Activated CD4-positive, alpha-beta T cell treated with anti-CD3 and anti-CD28 coated beads for 1 hour (primary cell): ENCODE data around the gene HSFX1.
"Not testable (repeated sequence)": the region's sequence is repeated elsewhere in the genome, so short reads cannot be mapped to it uniquely, and the experiment has no call there.

Source experiments
- DNase-seq: peaks from one replicate; pipeline ENCODE4 v3.0.0-alpha.2; 2020

Gene HSFX1

DNA sequence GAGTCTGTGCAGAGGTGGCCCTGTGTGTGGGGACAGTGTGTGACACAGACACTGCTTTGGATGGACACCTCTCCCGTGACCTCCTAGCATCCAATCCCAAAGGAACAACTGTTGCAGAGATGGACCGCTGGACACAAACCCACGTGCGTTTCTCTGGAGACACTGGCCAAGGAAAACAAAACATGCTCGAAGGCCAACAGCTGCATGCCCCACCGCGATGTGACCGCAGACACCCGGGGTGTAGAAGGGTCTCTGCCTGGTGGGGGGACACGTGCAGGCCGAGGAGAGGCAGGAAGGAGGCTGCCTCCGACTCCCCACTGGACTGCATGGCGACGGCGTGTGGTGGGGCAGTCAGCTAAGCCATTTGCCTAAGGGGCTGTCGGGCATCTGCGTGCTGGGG lies at the start of gene HSFX1:
HSFX1 (plus strand) TSS at position 301 of the 400 bp plus-strand sequence. CDS start 614 bp downstream, outside the sequence.
- not testable (repeated sequence) for DNase-seq

GRCh38 chrX:149727308-149727707 lies 46.6 kb upstream of the HSFX1 start:
- DNase-seq = not testable (repeated sequence)

DNA sequence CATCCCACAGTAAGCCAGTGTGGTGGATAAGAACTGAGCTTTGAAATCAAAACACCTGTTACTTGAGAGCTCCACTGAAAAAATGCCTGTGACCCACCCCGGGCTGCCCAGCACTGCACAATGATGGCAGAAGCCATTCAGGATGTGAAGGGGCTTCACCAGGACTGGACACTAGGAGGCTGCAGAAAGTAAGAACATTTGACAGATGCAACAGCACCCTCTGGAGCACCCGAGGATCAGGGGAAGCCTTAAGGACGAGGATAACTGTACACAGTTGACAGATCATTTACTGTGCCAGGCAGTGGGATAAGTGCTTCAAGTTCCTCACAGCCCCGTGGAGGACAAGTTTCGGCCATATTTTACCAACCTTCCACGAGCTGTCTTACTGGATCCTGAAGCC lies 31.6 kb upstream of the HSFX1 start:
- DNase-seq = not testable (repeated sequence)

DNA sequence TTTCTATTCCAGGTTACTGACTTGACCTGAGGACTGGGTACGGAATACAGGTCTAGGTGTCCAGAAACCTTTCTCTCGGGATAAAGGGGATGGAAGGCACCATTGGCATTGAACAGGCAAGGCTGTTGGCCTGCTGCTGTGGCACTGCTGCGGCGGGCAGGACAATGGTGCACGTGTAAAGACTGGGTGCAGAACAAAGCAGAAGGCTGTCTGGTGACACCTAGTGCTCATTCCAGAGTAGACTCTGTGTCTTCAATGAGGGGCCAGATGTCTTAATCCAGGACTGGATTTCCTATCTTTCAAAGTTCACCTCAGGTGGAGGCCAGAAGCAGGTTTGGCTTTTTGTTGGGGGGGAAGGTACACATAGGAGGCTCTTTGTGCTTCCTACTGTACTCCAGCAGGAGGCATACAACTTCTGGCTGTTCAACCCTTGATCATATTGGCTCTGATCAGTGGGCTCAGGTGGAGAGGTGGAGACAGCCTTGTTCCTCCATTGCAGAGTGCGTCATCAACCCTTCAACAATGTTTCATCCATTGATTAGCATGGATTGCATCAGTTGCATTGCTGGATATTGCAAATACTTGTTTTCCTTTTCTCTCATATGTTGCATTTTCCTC lies 27.4 kb upstream of the HSFX1 start:
- DNase-seq = not testable (repeated sequence)

DNA sequence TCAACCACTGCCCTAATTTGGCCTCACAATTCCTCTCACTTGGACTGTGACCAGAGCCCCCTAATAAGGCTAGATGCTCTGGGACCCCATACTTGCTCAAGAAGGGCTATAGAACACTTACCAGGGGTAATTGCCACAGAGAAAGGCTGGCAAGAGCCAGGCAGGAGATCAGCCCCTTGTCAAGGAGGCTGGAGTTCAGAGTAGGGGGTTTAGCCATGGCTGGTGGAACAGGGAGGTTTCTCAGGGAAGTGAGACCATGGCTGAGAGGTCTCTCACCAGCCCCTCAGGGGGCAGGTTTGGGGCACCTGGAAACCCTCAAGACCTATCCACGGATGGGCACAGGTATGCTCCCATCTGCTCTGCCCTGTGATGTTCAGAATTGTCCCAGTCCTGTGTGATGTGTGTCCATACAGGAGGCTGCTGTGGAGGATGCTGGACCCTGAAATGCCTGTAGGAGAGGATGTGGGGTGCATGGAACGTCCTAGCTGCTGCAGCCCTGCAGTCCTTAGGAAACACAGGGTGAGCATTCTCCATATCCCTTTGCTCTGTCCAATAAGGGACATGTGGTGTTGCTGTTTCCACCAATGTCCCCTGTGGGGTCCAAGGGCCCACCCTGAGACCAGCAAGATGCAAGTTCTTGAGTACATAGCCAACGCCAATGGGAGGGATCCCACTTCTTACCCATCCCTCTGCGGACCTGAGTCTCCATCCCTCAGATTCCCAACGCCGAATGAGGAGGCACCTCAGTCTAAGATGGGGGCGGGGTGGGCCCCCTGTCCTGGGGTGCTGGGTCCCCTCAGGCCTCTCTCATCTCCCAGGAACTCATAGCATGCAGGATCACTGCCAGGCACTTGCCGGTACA lies 16.4 kb upstream of the HSFX1 start:
- no peak for DNase-seq

GRCh38 chrX:149758068-149758714 lies 15.7 kb upstream of the HSFX1 start:
- no peak for DNase-seq

DNA sequence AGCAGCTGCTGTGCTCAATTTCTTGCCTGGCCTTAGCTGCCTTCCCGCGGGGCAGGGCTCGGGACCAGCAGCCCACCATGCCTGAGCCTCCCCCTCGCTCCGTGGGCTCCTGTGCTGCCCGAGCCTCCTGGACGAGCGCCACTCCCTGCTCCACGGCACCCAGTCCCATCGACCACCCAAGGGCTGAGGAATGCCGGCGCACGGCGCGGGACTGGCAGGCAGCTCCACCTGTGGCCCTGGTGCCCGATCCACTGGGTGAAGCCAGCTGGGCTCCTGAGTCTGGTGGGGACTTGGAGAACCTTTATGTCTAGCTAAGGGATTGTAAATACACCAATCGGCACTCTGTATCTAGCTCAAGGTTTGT lies 15.2 kb upstream of the HSFX1 start:
- not testable (repeated sequence) for DNase-seq

GRCh38 chrX:149759824-149760223 lies 14.0 kb upstream of the HSFX1 start:
- no peak for DNase-seq

DNA sequence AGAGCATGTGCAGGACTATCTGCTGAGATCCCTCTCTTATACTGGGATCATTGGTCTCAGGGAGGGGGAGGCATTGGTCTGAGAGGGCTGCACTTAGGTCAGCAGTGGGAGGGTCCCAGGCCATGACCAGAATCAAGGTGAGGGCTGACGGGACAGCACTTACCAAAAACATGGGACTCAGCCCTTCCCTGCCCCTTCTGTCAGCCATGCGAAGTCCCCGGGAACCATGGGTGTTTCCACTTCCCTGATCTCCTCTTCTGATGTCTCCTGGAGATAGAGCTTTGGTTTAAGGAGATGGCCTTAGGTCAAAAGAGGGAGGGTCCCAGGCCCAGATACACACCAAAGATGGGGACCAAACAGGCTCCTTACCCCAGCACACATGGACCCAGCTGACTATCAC lies 12.9 kb upstream of the HSFX1 start:
- no peak for DNase-seq

- DNase-seq = not testable (repeated sequence)
Observed at GRCh38 chrX:149761858-149762674, 11.8 kb upstream of the HSFX1 start.

- DNase-seq = no peak
Observed at GRCh38 chrX:149762696-149763614, 10.9 kb upstream of the HSFX1 start.

DNA sequence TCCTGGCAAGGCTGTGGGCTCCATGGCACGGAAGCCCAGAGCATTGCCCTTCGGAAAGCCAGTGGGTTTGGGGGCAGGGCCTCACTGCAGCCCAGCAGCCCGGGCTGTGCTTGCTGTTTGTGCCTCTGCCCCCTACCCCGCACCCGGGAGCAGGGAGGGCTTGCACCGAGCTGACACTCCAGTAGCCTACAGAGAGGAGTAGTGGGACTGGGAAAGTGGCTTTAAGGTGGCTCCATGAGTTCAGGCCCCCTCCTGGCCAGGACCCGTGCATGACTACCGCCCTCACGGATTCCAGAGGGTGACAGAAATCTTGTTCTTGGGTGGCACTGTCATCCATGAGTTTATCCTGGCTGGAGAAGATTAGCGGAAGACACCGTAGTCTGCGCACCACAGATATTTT lies 3.5 kb upstream of the HSFX1 start:
- DNase-seq = not testable (repeated sequence)

DNA sequence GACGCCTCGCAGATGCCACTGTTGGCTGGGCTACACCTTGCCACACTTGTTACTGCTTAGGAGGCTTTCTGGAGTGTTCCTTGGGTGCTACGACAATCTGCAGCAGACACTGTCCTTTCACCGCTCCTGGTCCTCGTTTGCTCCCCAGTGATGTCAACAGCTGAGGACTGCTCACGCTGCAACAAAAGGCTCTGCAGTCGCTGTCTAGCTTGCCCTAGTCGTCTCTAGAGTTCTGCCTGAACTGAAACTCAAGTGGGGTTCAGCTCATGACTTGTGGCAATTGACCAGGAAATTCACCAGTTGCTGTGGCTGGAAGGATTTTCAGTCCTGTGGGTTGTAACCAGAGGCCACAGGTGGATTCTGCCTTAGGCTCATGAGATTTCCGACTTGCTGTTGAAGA lies 842 bp upstream of the HSFX1 start:
- not testable (repeated sequence) for DNase-seq

- not testable (repeated sequence) for DNase-seq
Observed at GRCh38 chrX:149777999-149778398, 4.1 kb downstream of the HSFX1 start.

DNA sequence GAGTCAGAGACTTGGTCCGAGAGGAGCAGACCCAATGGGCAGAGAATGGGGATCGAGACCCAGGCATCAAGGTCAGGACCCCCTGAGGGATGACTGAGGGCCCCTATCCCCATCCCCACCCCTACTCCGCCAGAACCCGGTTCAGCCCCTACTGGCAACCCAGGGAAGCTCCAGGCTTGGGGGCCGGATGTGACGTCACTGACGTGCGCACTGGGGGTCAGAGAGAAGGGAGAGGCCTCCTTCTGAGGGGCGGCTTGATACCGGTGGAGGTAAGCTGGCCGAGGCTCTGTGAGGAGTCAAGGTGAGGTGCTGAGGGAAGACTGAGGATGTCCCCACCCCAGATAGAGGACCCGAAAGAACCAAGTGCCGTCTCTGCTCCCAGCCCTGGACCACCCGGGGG lies 7.9 kb downstream of the HSFX1 start, which contains the start of gene MAGEA9:
MAGEA9 (plus strand) TSS at position 204 of the 400 bp plus-strand sequence. CDS start 4,281 bp downstream, outside the sequence.
- DNase-seq = not testable (repeated sequence)

- not testable (repeated sequence) for DNase-seq
Observed at GRCh38 chrX:149795531-149795930, 21.7 kb downstream of the HSFX1 start.

GRCh38 chrX:149799095-149799714 lies 25.3 kb downstream of the HSFX1 start:
- DNase-seq = no peak

GRCh38 chrX:149799938-149800337 lies 26.1 kb downstream of the HSFX1 start:
- DNase-seq = no peak

DNA sequence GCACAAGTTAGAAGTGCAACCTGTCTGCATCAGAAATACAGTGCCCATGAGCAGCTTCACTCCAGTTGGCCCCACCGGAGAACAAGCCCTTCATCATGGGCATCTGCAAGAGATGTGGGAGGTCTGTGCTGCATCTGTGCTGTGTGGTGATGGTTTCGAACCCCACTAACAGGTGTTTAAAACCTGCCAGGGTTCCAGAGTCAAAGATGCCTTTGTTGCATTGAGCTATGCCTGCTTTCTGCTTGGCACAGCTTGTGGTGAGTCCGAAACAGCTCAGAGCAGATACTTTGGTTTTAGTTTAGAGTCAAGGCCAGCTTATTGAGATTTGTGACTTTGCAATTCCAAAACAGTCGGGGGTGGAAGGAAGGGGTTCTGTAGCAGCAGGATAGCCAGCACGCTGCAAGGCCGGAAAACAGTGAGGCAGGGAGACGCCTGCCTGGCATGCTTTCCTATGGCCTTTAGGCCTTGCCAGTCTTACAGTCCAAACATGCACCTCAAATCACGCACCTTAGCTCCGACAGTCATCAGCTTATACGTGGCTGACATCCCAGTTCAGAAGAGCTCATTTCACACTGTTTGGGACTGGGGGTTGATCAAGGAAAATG lies 29.7 kb downstream of the HSFX1 start:
- DNase-seq = no peak

- no peak for DNase-seq
Observed at GRCh38 chrX:149804102-149804501, 30.2 kb downstream of the HSFX1 start.
